Cerebellar nuclear complex (tissue), 1 donor: ENCODE results near the gene PTPRD.

ENCODE experiments used
- DNase-seq, 2 experiments: peaks; one replicate each; lab custom pipeline; 2025; lab: John Stamatoyannopoulos, UW

The PTPRD gene

DNA sequence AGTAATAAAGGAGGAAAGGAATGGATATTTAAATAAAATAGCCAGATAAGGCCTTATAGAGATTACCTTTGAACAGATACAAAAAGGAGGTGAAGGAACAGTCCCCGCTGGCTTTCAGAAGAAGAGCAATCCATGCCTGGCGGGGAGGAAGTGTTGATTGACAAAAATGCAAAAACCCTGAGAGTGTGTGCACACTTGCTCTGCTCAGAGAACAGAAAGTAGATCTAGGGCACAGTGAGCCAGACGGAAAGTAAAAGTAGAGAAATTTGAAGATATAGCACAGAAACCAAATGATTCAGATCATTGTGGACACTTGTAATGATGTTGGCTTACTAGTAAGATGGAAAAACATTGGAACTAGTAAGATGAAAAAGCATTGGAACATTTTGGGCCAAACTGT, 720.6 kb downstream of the PTPRD start:
- no peak for DNase-seq

DNA sequence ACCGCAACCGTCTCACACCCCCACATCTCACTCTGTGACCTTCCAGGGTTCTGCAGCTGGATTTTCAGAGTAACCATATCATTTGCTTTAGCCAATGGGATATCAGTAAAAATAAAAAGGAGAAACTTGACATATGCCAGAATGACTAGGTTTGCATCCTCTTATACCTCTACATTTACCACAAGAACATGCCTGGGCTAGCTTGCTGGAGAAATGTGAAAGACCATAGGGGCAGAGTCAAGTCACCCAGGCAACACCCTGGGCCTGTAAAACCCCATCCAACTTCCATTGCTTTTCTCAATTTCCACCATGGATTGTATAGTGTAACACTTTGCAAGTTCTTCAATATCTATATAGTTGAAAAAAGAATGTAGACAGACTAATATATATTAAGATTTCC, 731.1 kb downstream of the PTPRD start:
- no peak for DNase-seq

DNA sequence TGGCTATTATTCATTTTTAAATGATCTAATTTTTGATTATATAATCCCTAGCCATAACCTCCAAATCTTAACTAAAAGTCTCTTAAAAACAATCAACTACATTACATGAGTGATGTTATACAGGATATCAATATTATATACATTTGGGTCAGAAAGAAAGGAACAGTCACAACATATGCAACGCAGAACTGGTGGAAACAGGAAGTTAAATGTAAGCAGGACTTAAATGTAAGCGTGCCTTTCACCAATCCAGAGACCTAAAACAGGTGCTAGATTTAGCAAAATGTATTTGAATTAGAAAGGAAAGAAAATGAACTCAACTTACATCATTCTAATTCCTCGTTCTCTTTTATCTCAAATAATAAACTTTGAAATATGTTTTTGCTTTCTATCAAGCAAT, 738.5 kb downstream of the PTPRD start:
- DNase-seq, result no peak

DNA sequence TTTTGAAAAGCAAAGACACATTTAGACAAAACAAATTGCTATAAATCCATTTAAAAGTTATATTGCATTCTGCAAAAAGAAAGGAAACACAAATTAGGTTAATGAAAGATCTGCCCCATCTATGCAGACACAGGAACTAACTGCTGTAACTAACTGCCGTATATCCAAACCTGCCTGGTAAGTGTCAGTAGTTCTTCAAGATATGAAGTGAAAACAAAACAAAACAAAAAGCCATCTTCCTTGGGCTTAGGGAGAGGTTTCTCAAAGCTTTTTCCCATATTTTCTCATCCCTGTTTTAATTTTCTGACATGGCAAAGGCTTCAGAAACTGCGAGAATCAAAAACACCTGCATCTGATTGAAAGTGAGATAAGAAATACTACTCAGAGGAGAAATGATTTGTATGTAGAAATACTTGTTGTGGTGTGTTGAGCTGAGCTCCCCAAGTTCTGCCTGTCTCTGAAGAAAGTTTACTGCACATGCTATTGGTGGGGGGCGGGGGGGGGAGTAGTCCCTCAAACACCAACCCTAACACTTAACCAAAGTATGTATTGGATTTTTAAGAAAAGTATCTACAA, 750.5 kb downstream of the PTPRD start:
- no peak for DNase-seq

DNA sequence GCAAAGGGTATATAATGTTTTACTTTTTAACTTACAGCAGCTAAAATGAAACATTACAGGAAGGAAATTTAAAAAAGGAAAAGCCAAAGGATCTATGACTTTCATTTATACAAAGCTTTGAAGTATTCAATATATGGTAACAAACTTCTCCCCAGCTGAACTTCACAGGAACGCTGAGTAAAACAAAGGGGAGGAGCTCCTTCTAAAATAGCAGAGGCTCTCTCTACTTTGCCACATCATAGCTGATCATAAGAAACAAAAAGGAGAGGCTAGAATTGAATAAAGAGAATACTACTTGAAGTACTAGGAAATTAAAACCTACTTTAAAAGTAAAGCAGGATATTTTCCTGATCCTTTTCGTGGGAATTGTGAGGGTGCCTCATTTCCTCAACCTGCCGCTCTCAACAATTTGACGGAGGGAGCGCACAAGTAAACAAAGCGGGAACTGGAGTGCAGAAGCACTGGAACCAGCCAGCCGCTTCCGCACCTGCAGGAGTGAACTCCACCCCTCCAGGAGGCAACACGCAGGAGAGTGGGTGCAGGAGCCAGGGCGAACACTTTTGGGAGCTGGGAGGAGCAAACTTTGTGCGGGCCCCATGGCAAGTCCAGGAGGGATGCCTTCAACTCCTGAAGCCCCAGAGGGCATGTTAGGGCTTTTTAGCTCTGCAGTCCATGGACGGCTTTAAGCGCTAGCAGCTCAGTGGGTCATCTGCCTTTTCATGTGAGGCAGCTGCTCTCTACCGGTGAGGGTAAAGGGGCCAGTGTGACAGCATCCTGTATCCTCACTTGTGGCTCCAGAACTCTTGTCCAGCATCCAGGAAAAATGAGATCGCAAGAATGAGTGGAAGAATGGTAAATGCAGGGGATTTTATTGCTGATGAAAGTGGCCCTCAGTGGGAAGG, 757.4 kb downstream of the PTPRD start:
- DNase-seq, result no peak

DNA sequence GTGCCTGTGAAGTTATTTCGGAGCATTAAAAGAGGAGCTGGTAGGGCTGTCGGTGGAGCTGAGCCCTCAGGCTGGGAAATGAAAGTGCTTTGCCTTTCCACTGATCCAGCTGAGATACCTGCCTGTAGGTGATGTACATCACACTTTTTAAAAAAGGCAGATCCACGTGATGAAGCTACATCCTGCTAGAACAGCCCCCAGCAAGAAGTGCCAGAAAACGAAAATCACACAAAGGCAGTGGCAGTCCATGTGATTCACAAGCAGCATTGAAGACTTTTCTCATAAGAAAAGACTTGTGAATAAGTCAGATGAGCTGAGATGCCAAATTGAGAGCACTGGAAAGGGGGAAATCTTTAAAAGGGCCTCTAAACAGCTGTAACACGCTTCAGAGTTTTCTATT, 765.1 kb downstream of the PTPRD start:
- DNase-seq, result no peak

DNA sequence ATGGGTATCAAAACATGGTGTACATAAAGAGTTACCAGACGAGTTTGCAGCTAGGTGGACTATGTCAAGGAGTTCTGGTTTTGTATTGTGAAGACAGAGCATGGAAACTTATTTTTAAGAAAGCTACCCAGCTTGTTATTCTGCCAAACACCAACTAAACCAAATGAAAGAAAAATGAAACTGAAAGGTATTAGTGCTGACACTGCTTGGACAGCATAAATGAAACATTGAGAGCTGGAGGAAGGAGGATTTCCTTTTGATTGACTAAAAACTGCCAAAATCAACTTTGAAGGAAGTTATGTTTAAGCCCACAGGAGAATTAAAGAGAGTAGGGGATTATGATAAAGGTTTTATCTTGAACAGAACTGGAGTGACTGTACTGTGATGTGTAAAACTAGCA, 766.2 kb downstream of the PTPRD start:
- no peak for DNase-seq

DNA sequence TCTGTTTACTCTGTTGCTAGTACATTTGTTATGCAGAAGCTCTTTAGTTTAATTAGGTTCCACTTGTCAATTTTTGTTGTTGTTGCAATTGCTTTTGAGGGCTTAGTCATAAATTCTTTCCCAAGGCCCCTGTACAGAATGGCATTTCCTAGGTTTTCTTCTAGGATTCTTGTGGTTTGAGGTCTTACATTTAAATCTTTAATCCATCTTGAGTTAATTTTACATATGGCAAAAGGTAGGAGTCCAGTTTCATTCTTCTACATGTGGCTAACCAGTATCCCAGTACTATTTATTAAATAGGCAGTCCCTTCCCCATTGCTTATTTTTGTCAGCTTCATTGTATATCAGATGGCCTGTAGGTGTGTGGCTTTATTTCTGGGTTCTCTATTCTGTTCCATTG, 792.4 kb downstream of the PTPRD start:
- DNase-seq, result no peak

DNA sequence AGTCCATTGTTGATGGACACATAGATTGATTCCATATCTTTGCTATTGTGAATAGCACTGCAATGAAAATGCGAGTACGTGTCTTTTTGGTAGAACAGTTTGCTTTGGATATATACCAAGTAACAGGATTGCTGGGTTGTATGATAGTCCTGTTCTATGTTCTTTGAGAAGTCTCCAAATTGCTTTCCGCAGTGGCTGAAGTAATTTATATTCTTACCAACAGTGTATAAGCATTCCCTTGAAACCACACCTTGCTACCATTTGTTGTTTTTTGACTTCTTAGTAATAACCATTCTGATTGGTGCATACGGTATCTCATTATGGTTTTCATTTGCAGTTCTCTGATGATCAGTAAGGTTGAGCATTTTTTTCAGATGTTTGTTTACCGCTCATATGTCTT, 792.9 kb downstream of the PTPRD start:
- no peak for DNase-seq

DNA sequence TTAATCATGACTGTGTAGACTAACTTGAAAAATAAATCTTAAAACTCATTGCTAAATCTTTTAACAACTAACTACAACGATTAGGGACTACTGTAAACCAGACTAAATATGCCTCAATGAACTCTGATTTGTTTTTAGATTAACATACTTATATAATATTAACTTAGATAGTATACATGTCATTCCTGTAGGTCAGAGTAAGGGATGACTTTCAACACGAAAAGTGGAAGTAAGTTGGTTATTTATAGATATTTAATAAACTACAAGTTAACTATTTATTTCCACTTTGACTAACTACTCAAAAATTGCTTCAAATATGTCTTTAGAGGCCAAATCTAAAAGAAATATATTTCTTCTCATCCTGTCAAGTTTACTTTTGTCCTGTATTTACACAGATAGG, 795.6 kb downstream of the PTPRD start:
- DNase-seq, result no peak

DNA sequence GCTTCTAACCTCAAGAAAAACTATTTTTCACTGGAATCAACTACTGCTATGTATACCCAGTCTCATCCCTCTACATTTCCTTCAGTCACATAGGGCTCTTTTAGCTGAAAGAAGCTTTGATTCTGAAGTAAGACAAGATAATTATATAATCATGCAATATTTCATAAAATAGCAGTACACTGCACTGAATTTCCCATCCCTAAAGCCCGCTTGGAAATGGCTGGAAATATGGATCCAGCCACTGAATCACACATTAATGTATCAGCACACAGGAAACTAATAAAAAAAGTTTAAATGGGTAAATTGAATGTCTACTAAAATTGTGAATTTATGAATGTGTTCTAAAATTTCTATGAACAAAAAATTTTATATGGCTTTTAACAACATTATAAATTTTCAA, 808.7 kb downstream of the PTPRD start:
- DNase-seq, result no peak

DNA sequence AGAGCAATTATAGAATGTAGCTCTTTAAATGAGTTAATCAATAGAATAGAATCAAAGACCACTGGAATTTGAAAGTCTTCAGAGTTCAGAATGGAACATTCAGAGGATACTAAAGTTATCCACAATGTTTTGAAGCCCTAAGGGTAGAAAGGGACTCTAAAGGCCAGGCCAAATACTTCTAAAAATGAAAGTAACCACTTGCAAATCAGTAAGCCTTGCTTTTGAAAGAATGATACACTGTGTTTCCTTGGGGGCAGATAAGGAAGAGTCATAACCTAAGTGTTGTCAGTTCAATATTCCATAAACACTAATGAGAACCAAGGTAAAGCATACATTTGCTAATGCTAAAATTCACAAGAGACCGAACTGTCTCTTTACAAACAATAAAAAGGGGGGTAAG, 813.5 kb downstream of the PTPRD start:
- no peak for DNase-seq

DNA sequence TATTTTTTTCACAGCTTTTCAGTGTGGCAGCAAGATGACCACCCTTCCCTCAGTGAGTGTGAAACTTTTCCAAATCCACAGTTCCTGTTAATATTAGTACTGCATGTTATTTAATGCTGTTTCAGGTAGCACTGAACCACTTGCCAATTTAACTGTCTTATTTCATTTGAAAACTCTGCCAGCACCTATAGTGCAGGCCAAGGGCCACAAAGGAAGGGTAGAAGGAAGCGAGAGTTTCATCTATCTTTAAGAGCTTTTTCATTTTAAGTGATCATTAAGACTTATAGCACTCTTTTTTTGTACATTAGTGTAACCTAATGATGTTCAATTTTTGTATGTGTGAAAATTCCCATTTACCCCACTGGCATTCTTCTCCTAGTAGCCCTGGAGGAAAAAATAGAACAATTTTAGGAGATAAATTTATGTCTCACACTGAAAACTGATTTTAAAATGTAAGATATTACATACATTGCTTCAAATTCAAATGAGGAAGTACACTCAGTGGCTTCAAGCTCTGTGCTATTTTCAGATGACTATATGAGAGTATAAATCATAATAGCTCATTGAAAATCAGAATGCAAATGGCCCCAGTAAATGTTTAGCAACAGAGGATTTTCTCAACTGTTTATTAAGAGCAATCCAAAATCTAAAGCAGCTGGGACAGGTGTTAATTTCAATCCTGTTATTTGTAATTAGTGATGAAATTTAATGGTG, 820.5 kb downstream of the PTPRD start:
- DNase-seq, result no peak

DNA sequence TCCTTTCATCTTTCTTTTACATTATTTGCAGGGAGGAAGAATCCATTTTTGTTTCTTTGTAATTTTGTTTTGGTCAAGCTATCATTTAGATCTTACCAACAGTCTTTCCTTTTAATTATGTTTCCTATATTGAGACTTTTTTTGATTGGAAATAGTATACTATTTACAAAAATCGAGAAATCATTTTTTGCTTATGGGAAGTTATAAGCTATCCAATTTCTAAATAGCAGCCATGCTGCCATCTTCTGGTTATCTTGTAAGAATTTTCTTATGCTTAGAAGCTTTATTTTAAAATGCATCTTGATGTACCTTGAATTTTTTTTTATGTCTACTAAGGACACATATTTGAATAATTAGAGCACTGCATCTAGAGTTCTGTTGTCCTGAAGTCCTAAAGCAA, 821.2 kb downstream of the PTPRD start:
- DNase-seq, result no peak

DNA sequence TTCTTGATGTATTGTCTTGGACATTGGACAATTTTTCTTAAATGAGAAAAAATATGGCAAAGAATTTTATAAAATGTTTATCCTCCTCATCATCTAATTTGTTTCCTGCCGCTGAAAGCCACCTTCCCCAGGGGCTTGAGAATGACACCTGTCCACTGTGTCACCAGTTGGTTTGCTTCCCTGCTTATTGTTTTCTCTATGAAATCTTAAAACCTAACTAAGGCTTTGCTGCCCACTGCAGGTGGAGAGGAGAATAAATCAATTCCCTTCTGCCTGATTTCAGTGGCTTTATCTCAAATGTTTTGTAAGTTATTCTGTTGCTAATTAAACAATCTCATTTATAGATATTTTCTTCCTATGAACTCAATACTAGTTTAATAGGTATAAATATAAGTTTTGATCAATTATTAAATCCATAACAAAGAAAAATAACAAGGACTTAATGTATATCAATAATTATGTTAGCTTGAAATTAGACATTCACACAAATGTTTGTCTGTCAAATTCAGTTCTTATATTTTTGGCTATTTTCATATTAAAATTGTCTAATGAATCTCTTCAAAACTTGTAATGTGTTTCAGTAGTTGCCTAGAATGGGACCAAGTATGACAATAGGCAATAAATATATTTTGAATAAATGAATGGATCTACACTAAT, 822.5 kb downstream of the PTPRD start:
- DNase-seq, result no peak

DNA sequence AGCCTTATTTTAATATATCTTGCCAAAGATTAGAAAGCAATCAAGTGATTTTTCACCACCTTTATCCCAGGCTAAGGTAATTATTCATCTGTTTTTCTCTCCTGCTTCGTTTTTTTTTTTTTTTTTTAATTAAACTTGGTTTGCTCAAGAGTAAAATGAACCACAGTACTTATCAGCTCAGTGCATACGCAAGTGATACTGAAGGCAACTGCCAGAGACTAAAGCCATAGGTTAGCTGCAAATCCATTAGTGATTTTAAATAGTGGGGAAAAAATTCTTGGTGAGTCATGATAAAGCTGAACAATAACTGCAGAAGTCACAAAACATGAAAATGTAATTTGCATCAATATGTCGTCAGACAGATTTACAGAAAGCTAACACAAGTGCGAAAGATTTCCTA, 829.1 kb downstream of the PTPRD start:
- no peak for DNase-seq

DNA sequence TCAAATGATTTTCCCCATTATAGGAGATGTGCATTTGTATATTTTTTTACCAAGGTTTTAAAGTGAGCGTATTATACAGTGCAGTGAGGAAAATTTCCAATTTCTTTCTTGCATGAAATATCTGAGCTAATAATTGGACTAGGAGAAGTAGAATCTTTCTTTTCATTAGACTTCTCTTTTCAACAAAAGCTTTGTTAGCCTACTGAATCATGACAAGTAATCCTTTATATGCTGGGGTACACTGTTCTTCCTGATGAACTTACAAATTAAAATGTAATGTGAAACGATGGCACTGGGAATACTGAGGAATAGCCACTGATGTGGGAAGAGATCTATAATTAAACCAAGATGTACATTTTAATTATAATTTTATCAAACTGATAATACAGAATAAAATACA, 829.6 kb downstream of the PTPRD start:
- no peak for DNase-seq

DNA sequence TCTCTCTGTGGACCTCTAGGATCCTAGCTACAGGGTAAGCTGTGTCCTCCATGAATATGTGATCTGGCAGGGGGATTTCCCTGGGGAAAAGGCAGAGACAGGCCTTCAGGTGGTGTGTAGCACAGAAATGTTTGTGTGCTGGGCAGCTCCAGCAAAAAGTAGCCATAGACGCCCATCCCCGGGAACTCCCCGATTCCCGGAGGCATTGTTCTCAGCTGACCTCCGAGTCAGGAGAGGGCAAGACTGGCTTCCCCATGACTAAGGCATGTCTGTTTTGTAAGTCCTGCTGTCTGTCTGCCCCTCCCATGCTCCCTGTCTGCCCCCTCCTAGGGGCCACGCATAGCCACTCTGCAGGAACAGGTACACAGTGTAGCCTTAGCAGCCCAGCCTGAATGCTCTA, 834.5 kb downstream of the PTPRD start:
- DNase-seq, result no peak

DNA sequence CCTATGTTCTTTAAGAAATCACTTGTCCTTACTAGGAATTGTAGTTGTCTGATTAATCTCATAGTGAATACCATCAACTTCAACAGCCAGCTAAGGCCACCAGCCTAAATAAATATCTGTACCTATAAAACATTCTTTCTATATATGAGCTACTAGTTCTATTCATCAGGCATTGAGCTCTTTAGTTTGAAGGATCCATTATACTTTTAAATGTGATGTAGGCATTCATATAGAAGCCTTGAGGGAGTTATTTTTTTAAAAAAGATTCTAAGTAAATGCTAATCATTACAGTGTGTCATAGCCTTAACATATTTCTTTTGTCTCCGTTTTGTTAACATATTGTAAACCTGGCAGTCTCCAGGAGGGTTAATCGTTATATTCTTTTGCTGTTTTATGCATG, 838.3 kb downstream of the PTPRD start:
- no peak for DNase-seq

DNA sequence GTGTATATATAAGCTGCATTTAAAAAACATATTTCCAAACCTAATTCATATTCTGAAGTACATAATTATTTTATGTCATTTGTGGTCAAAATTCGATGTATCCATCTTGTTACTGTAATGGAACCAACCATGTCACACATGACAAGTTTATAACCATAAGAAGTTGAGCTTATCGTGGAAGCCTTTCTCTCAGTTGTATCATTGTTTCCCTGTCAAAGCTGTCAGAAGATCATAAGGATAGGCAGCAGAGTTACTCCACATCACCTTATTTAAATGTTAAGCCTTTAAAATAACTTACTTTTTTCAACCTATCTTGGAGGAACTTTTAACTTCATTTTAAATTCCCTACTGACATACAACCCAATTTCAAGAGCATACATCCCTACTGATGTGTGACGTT, 841.5 kb downstream of the PTPRD start:
- DNase-seq, result no peak

DNA sequence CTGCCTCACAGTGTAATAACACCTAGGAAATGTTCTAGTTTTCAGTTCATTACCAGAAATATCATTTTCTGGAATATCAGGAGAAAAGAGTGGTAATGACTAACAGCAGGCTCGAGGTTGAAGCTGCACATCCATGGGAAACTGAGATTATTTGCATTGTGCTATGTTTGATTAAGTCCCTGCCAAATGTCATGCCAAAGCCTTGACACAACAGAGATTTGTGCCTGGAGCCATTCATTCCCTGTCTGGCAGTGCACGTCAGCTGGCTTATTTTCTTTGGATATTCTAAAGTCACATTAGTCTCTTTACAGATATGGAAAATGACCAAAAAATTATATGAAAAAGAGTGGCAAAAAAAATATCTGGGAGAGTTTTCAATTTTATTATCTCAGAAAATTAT, 848.0 kb downstream of the PTPRD start:
- DNase-seq, result no peak

DNA sequence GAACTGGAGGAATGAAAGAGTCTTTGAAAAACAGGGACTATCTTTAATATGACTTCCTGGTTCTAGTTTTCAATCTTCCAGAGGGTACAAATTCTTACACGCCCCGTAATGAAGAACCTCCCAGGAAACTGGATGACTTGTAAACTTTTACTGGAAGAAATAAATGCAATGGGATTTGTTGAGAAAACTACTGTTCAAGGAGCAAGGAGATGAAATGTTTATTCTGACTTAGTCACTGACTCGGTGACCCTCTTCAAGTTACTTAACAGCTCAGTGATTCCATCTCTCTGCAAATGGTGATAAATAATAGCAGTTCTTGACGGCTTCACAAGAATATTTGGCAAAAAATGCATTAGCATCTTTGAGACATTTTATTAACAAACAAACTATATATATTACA, 858.6 kb downstream of the PTPRD start:
- DNase-seq, result no peak

DNA sequence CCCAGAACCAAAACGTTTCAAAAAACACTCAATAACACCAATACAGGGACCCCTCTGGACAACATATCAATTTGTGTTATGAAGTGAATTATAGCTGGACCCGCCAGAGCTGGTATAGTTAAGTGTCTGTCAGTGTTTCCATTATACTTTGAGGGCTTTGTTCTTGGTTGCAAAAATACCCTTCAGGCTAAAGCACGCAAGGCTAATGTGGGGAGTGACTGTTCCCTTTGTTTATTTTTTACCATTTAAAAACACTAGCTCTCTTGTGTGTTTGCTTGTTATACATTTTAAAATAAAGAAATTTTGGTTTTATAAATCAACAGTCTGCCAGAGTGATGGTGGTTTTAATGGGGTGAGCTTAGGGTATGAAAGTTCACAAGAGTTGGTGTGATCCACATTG, 859.5 kb downstream of the PTPRD start:
- DNase-seq, result no peak
